PFSK-1 (cell line): Measurements from ENCODE around the gene SYMPK.

Source experiments
- POLR2AphosphoS5 ChIP-seq: IDR thresholded peaks from 2 replicates; pipeline ENCODE4 v1.6.1; 2012; ENCODE audit warnings: low read depth, mild to moderate bottlenecking, control low read depth, low read length, moderate library complexity
- REST ChIP-seq, 2 experiments: IDR thresholded peaks; 2 replicates each; pipeline versions ENCODE4 v1.6.1 to v1.8.0; 2011 to 2012; ENCODE audit warnings: low read depth in 2 of 2, low read length in 2 of 2, control low read depth in 1 of 2, inconsistent platforms in 1 of 2, mild to moderate bottlenecking in 1 of 2, moderate library complexity in 1 of 2; ENCODE audit not compliant: insufficient read depth in 1 of 2

DNA sequence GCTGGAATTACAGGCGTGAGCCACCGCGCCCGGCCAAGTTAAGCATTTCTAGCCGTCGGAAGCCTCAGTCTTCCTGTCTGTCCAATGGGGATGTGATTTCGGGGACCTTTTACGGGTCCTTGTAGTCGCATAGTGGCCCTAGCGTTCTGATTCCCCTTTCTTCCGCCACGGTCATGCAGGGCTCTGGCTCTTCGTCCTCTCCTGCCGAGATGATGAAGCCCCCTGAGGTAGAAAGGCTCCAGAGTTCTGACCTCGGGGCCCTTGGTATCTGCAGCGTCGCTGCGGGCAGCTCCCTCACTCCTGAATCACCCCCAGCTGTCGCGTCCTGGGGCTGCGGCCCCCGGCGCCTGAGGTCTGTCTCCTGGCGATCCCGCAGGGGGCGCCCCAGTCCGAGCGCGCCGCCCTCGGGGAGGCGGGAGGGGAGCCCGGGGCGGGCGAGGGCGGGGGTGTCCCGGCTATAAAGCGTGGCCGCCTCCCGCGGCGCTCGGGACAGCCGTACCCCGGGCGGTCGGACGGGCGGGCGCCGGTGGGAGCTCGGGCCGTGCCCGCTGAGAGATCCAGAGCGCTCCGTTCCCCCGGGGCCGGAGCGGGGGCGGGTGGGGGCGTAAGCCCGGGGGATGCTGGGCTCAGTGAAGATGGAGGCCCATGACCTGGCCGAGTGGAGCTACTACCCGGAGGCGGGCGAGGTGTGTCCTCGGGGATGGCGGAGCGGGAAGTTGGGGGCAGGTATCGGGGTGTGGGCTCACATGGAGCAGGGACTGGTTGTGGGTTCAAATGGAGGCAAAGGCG lies 1.1 kb upstream of the SYMPK start, which contains the start of gene FOXA3:
- TF ChIP-seq REST (IDR thresholded peaks at IDR 0.05; ENCODE audit: insufficient read depth in 1 of 2, low read depth in 2 of 2, low read length in 2 of 2): no peak
- TF ChIP-seq POLR2AphosphoS5: no peak
